SH-SY5Y (cell line): ENCODE results near the gene LAMC3.

Experiments used
- GATA2 ChIP-seq: IDR thresholded peaks from 2 replicates; pipeline ENCODE4 v1.6.1; 2011; ENCODE audit warnings: mild to moderate bottlenecking, low read depth, low read length
- GATA3 ChIP-seq: IDR thresholded peaks from 2 replicates; pipeline ENCODE4 v1.6.1; 2011; ENCODE audit warnings: low read depth, mild to moderate bottlenecking, low read length, moderate library complexity

GRCh38 chr9:130981002-130981755 lies 27.8 kb upstream of the LAMC3 start:
- TF ChIP-seq GATA3 (no peak), GATA2 (no peak)
